IMR-90 (cell line): ENCODE measurements around the gene SPDYE4. TPM values are rescaled to one million over a fixed set of nuclear protein-coding genes. Genes with fewer than 3 reads are reported as not detected.

Source experiments
- ATAC-seq: fragments of 200-7000 bp; cut with Tn5 transposase; 2 replicates; pipeline ENCODE4 v1.9.1; 2020; ENCODE audit warnings: low read depth, mild to moderate bottlenecking, moderate library complexity
- BruUV-seq: library from RNA; stranded (reverse); fragments of 400-500 nt; replicated peaks from 2 replicates; lab custom pipeline; 2021; lab: Mats Ljungman, UMichigan
- CTCF ChIA-PET: fragments of 300-600 bp; formaldehyde crosslinking; extraction: SDS; loops from one replicate; lab custom pipeline; 2021; ENCODE audit warnings: antibody characterized with exemption; lab: Yijun Ruan, JAX
- POLR2A ChIA-PET: fragments of 300-600 bp; sonication (Branson Sonifier 250); formaldehyde crosslinking; loops from one replicate; lab custom pipeline; 2022; ENCODE audit warnings: antibody characterized with exemption; ENCODE audit not compliant: unreplicated experiment; lab: Charles Lee
- DNase-seq: peaks from one replicate; pipeline ENCODE4 v3.0.0; 2013
- H2AFZ ChIP-seq: replicated peaks from 2 replicates; pipeline ENCODE3; 2013; ENCODE audit warnings: low read length, mild to moderate bottlenecking; ENCODE audit not compliant: poor library complexity
- H2AK5ac ChIP-seq: 2 replicates; pipeline ENCODE4 v1.6.1; 2013; ENCODE audit warnings: low read depth, low read length, inconsistent platforms
- H2AK9ac ChIP-seq: replicated peaks from 2 replicates; pipeline ENCODE3; 2013; ENCODE audit warnings: mild to moderate bottlenecking, low read depth, low read length, moderate library complexity; ENCODE audit not compliant: poor library complexity
- H2BK120ac ChIP-seq: 2 replicates; pipeline ENCODE4 v1.6.1; 2013; ENCODE audit warnings: low read depth, low read length, inconsistent platforms
- H2BK15ac ChIP-seq: 3 replicates; pipeline ENCODE4 v1.6.1; 2013; ENCODE audit warnings: low read depth, low read length, inconsistent platforms
- H2BK20ac ChIP-seq: 2 replicates; pipeline ENCODE4 v1.6.1; 2013; ENCODE audit warnings: low read depth, mild to moderate bottlenecking, inconsistent platforms, low read length, moderate library complexity
- H2BK5ac ChIP-seq: 2 replicates; pipeline ENCODE4 v1.6.1; 2013; ENCODE audit warnings: mild to moderate bottlenecking, low read depth, low read length, inconsistent platforms; ENCODE audit not compliant: poor library complexity, severe bottlenecking
- H3K14ac ChIP-seq: replicated peaks from 2 replicates; pipeline ENCODE4 v1.6.1; 2013; ENCODE audit warnings: low read depth, low read length, inconsistent platforms
- H3K18ac ChIP-seq: 2 replicates; pipeline ENCODE4 v1.6.1; 2013; ENCODE audit warnings: low read depth, low read length, control low read depth
- H3K23ac ChIP-seq: 2 replicates; pipeline ENCODE4 v1.6.1; 2013; ENCODE audit warnings: low read depth, low read length, inconsistent platforms
- H3K27ac ChIP-seq: 2 replicates; pipeline ENCODE4 v1.5.1; 2013; ENCODE audit warnings: mild to moderate bottlenecking, control low read depth, low read length; ENCODE audit not compliant: insufficient read depth
- H3K27me3 ChIP-seq: 2 replicates; pipeline ENCODE4 v1.6.1; 2013; ENCODE audit warnings: low read length; ENCODE audit not compliant: control insufficient read depth, insufficient read depth
- H3K36me3 ChIP-seq: 2 replicates; pipeline ENCODE4 v1.6.1; 2013; ENCODE audit warnings: low read length, mixed read lengths; ENCODE audit not compliant: control insufficient read depth, insufficient read depth
- H3K4ac ChIP-seq: 2 replicates; pipeline ENCODE4 v1.6.1; 2013; ENCODE audit warnings: low read depth, low read length, inconsistent platforms
- H3K4me1 ChIP-seq: 2 replicates; pipeline ENCODE4 v1.6.1; 2013; ENCODE audit warnings: low read length, mixed read lengths; ENCODE audit not compliant: control insufficient read depth, insufficient read depth
- H3K4me2 ChIP-seq: 2 replicates; pipeline ENCODE4 v1.6.1; 2013; ENCODE audit warnings: low read depth, mild to moderate bottlenecking, control low read depth, low read length, moderate library complexity
- H3K4me3 ChIP-seq: 2 replicates; pipeline ENCODE4 v1.5.1; 2013; ENCODE audit warnings: low read depth, mild to moderate bottlenecking, control low read depth, low read length, moderate library complexity; ENCODE audit not compliant: insufficient read depth
- H3K56ac ChIP-seq: 2 replicates; pipeline ENCODE4 v1.6.1; 2013; ENCODE audit warnings: low read length, inconsistent platforms; ENCODE audit not compliant: insufficient read depth; ENCODE audit errors: extremely low read depth
- H3K79me1 ChIP-seq, 2 experiments: 2 replicates each; pipeline ENCODE4 v1.6.1; 2013; ENCODE audit warnings: low read length in 2 of 2, inconsistent platforms in 1 of 2, low read depth in 1 of 2
- H3K9ac ChIP-seq: 2 replicates; pipeline ENCODE4 v1.6.1; 2013; ENCODE audit warnings: low read depth, low read length, control low read depth
- H3K9me1 ChIP-seq: 2 replicates; pipeline ENCODE4 v1.6.1; 2013; ENCODE audit warnings: low read length, inconsistent platforms; ENCODE audit not compliant: insufficient read depth
- H3K9me3 ChIP-seq: 2 replicates; pipeline ENCODE4 v1.6.1; 2013; ENCODE audit warnings: low read length; ENCODE audit not compliant: control insufficient read depth, insufficient read depth
- H4K20me1 ChIP-seq: 2 replicates; pipeline ENCODE4 v1.6.1; 2013; ENCODE audit warnings: low read length, inconsistent platforms; ENCODE audit not compliant: insufficient read depth
- H4K5ac ChIP-seq: 2 replicates; pipeline ENCODE4 v1.6.1; 2013; ENCODE audit warnings: mild to moderate bottlenecking, low read depth, low read length, control low read depth
- H4K8ac ChIP-seq, 2 experiments: 2 replicates each; pipeline ENCODE4 v1.6.1; 2013; ENCODE audit warnings: low read depth in 2 of 2, low read length in 2 of 2, control low read depth in 1 of 2, inconsistent platforms in 1 of 2
- H4K91ac ChIP-seq: 2 replicates; pipeline ENCODE4 v1.6.1; 2013; ENCODE audit warnings: low read depth, low read length, inconsistent platforms; ENCODE audit not compliant: insufficient read depth
- CEBPB ChIP-seq: IDR thresholded peaks from 2 replicates; pipeline ENCODE4 v1.6.1; 2012; ENCODE audit warnings: low read depth, low read length, improper control_type of control experiment
- RAD21 ChIP-seq: IDR thresholded peaks from 2 replicates; pipeline ENCODE4 v1.6.1; 2012; ENCODE audit warnings: low read length, improper control_type of control experiment
- RCOR1 ChIP-seq: IDR thresholded peaks from 2 replicates; pipeline ENCODE4 v1.6.1; 2012; ENCODE audit warnings: mild to moderate bottlenecking, low read length, improper control_type of control experiment; ENCODE audit not compliant: insufficient replicate concordance
- RFX5 ChIP-seq: IDR thresholded peaks from 2 replicates; pipeline ENCODE4 v1.8.0; 2012; ENCODE audit warnings: low read depth, mild to moderate bottlenecking, low read length, moderate library complexity
- WGBS, 2 experiments: methylation state at CpG; one replicate each; pipeline versions ENCODE4 v1.1.5 to v1.1.7; 2013; ENCODE audit warnings: missing lambda C conversion rate in 2 of 2; ENCODE audit not compliant: insufficient read length in 1 of 2; ENCODE audit errors: extremely low coverage in 2 of 2; 5-methylcytosine and 5-hydroxymethylcytosine counted together
- dilution Hi-C: fragments of 300-500 bp; cut with HindIII; formaldehyde crosslinking; loops from one replicate; pipeline ENCODE4 v1.14.3; 2018; ENCODE audit warnings: low sequenced_read_pairs; ENCODE audit not compliant: unreplicated experiment
- in situ Hi-C: fragments of 300-500 bp; cut with MboI; formaldehyde crosslinking; loops from 3 replicates; pipeline ENCODE4 v1.14.3; 2019; ENCODE audit warnings: low sequenced_read_pairs, inconsistent platforms, mixed read lengths
- intact Hi-C: fragments of 100-400 bp; cut with micrococcal nuclease; formaldehyde crosslinking; loops from 2 replicates; pipeline ENCODE4 v1.10.0; 2022
- polyA plus RNA-seq, 3 experiments: library from polyadenylated mRNA; depleted of rRNA; stranded (reverse); fragments of >200 nt; gene quantifications; 2 replicates each; pipeline ENCODE4 v1.2.3, GENCODE V29; 2012; ENCODE audit warnings: low replicate concordance in 1 of 3
- total RNA-seq: library from RNA; depleted of rRNA; stranded (reverse); fragments of >200 nt; gene quantifications from 2 replicates; pipeline ENCODE4 v1.2.3, GENCODE V29; 2012

SPDYE4 gene
- total and polyA plus RNA-seq, 2 of the 4 experiments (the other 2 are of a cell fraction) = not detected

DNA sequence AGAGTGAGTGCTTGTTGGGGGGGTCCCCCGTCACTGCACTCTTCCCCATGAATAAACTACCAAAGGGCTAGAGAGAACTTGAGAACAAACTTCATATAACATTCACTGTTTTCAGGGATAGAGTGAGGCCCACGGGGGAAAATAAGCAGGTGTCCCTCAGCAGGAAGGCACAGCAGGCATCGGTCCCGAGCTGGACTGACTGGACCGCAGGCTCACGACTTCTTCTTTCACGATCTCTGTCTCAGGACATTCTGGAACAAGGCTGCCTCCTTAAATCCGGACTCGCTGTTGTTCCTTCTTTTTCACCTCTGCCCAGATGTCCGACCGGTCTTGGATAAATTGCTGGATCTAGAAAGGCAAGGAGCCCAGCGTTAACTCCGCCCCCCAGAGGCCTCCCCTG is 28.5 kb downstream of the SPDYE4 start:
- Histone ChIP-seq H3K27ac (no peak overlapping the region), H4K5ac (no peak overlapping the region), H2AK9ac (no peak overlapping the region), H3K36me3 (no peaks in the 10 kb centered on the region), H4K91ac (no peak overlapping the region), H3K14ac (no peak overlapping the region), H3K56ac (no peak overlapping the region), H3K9ac (no peak overlapping the region), H3K4me2 (no peak overlapping the region), H2AFZ (no peak overlapping the region), H2BK15ac (no peak overlapping the region), H2BK20ac (no peak overlapping the region), H3K4ac (no peak overlapping the region), H3K4me1 (no peaks in the 10 kb centered on the region), H3K4me3 (no peak overlapping the region), H4K8ac (no peak overlapping the region), H3K23ac (no peak overlapping the region), H4K20me1 (no peaks in the 10 kb centered on the region), H3K27me3 (no peaks in the 10 kb centered on the region), H3K79me1 (no peaks in the 10 kb centered on the region), H3K18ac (no peak overlapping the region), H2BK5ac (no peak overlapping the region), H2BK120ac (no peak overlapping the region), H2AK5ac (no peak overlapping the region), H3K9me3 (no peaks in the 10 kb centered on the region), H3K9me1 (no peaks in the 10 kb centered on the region)
- POLR2A ChIA-PET = no interaction called here
- in situ Hi-C loops (no loop called here), dilution Hi-C loops (no loop called here), intact Hi-C loops (no loop called here)
- TF ChIP-seq RCOR1 = no peak
- TF ChIP-seq RFX5 = no peak
- no peak for TF ChIP-seq CEBPB
- no peak for TF ChIP-seq RAD21
- BruUV-seq = no TSS peak
- 82% methylated on average over 6 of the region's 13 CpGs; no CpG with 5 or more reads in 1 of the 2 experiments for WGBS, 2 experiments
- no peak for DNase-seq
- CTCF ChIA-PET = no interaction called here
- ATAC-seq = no peak
